Effector memory CD8-positive, alpha-beta T cell (primary cell): ENCODE measurements around the gene MUC5B.
"Not testable (repeated sequence)": the region's sequence is repeated elsewhere in the genome, so short reads cannot be mapped to it uniquely, and the experiment has no call there.

Experiments
- ATAC-seq: fragments of 150-1000 bp; cut with Tn5 transposase; replicated peaks from 2 replicates; pipeline ENCODE4 v1.10.0; 2021; ENCODE audit warnings: mild to moderate bottlenecking, moderate library complexity
- DNase-seq, 3 experiments: peaks; one replicate each; pipeline ENCODE4 v3.0.0; 2021
- H3K27ac Mint-ChIP-seq, 2 donors: one replicate each; pipeline ENCODE4 v1.8.0; 2022; ENCODE audit warnings: mild to moderate bottlenecking in 2 of 2, mixed read lengths in 2 of 2, moderate library complexity in 2 of 2
- H3K27me3 Mint-ChIP-seq, 2 donors: one replicate each; pipeline ENCODE4 v1.8.0; 2022; ENCODE audit warnings: mixed read lengths in 2 of 2
- H3K36me3 Mint-ChIP-seq: one replicate; pipeline ENCODE4 v1.8.0; 2022; ENCODE audit warnings: mild to moderate bottlenecking, moderate library complexity, mixed read lengths; ENCODE audit not compliant: insufficient read depth
- H3K4me1 Mint-ChIP-seq, 2 donors: one replicate each; pipeline ENCODE4 v1.8.0; 2022; ENCODE audit warnings: low read depth in 2 of 2, mixed read lengths in 2 of 2
- H3K4me3 Mint-ChIP-seq, 2 donors: one replicate each; pipeline ENCODE4 v1.8.0; 2022; ENCODE audit warnings: mild to moderate bottlenecking in 2 of 2, mixed read lengths in 2 of 2, moderate library complexity in 2 of 2
- H3K9me3 Mint-ChIP-seq, 2 donors: one replicate each; pipeline ENCODE4 v1.8.0; 2022; ENCODE audit warnings: mixed read lengths in 2 of 2

Gene MUC5B

GRCh38 chr11:1203505-1204271 is 19.2 kb upstream of the MUC5B start:
- no peak overlapping the region for H3K4me3 Mint-ChIP-seq
- no peaks in the 10 kb centered on the region for H3K9me3 Mint-ChIP-seq
- ATAC-seq (no peak), DNase-seq (no peak)
- no peaks in the 10 kb centered on the region for H3K36me3 Mint-ChIP-seq
- no peaks in the 10 kb centered on the region for H3K4me1 Mint-ChIP-seq
- H3K27ac Mint-ChIP-seq = no peak overlapping the region
- H3K27me3 Mint-ChIP-seq = peaks cover 0 to 9% of the 10 kb centered on the region in 2 donors

GRCh38 chr11:1204381-1205101 is 18.3 kb upstream of the MUC5B start:
- H3K36me3 Mint-ChIP-seq = no peaks in the 10 kb centered on the region
- H3K4me1 Mint-ChIP-seq = no peaks in the 10 kb centered on the region
- H3K27ac Mint-ChIP-seq = no peak overlapping the region
- no peak for DNase-seq
- no peak overlapping the region for H3K4me3 Mint-ChIP-seq
- no peaks in the 10 kb centered on the region for H3K9me3 Mint-ChIP-seq
- ATAC-seq = no peak
- H3K27me3 Mint-ChIP-seq = peaks cover 7 to 17% of the 10 kb centered on the region in 2 donors

GRCh38 chr11:1205121-1205986 is 17.5 kb upstream of the MUC5B start:
- H3K9me3 Mint-ChIP-seq = no peaks in the 10 kb centered on the region
- no peaks in the 10 kb centered on the region for H3K36me3 Mint-ChIP-seq
- no peak for DNase-seq
- ATAC-seq = no peak
- peaks cover 10 to 25% of the 10 kb centered on the region in 2 donors for H3K27me3 Mint-ChIP-seq
- peak overlapping the region in 1 of 2 donors; percentile 49 for H3K27ac Mint-ChIP-seq
- no peak overlapping the region for H3K4me3 Mint-ChIP-seq
- no peaks in the 10 kb centered on the region for H3K4me1 Mint-ChIP-seq

GRCh38 chr11:1205987-1206331 is 16.9 kb upstream of the MUC5B start:
- Mint-ChIP-seq H3K9me3 (no peaks in the 10 kb centered on the region), H3K4me1 (no peaks in the 10 kb centered on the region), H3K27me3 (peaks cover 10 to 32% of the 10 kb centered on the region in 2 donors), H3K27ac (no peak overlapping the region), H3K4me3 (no peak overlapping the region), H3K36me3 (no peaks in the 10 kb centered on the region)
- DNase-seq = no peak
- no peak for ATAC-seq

- Mint-ChIP-seq H3K4me1 (no peaks in the 10 kb centered on the region), H3K4me3 (no peak overlapping the region), H3K27me3 (peaks cover 15 to 38% of the 10 kb centered on the region in 2 donors), H3K27ac (no peak overlapping the region), H3K36me3 (no peaks in the 10 kb centered on the region), H3K9me3 (peaks cover under 1 to 6% of the 10 kb centered on the region in 2 donors)
- no peak for DNase-seq
- no peak for ATAC-seq
Observed at GRCh38 chr11:1206391-1207271, 16.2 kb upstream of the MUC5B start.

GRCh38 chr11:1207401-1208143 is 15.3 kb upstream of the MUC5B start:
- Mint-ChIP-seq H3K27me3 (peaks cover 17 to 41% of the 10 kb centered on the region in 2 donors), H3K4me3 (no peak overlapping the region), H3K4me1 (no peaks in the 10 kb centered on the region), H3K9me3 (peaks cover 4 to 7% of the 10 kb centered on the region in 2 donors), H3K27ac (no peak overlapping the region), H3K36me3 (no peaks in the 10 kb centered on the region)
- ATAC-seq (no peak), DNase-seq (no peak)

- H3K4me1 Mint-ChIP-seq = no peaks in the 10 kb centered on the region
- no peak for DNase-seq
- no peak overlapping the region for H3K4me3 Mint-ChIP-seq
- ATAC-seq = no peak
- H3K36me3 Mint-ChIP-seq = no peaks in the 10 kb centered on the region
- no peak overlapping the region for H3K27ac Mint-ChIP-seq
- peaks cover 4 to 7% of the 10 kb centered on the region in 2 donors for H3K9me3 Mint-ChIP-seq
- peaks cover 17 to 41% of the 10 kb centered on the region in 2 donors for H3K27me3 Mint-ChIP-seq
Observed at GRCh38 chr11:1208144-1208393, 14.8 kb upstream of the MUC5B start.

GRCh38 chr11:1208394-1209261 is 14.2 kb upstream of the MUC5B start:
- Mint-ChIP-seq H3K36me3 (no peaks in the 10 kb centered on the region), H3K27ac (no peak overlapping the region), H3K4me1 (no peaks in the 10 kb centered on the region), H3K27me3 (peaks cover 17 to 41% of the 10 kb centered on the region in 2 donors), H3K9me3 (peaks cover 4 to 7% of the 10 kb centered on the region in 2 donors), H3K4me3 (no peak overlapping the region)
- DNase-seq (no peak), ATAC-seq (no peak)

GRCh38 chr11:1209371-1210057 is 13.4 kb upstream of the MUC5B start:
- Mint-ChIP-seq H3K4me1 (no peaks in the 10 kb centered on the region), H3K27ac (no peak overlapping the region), H3K36me3 (no peaks in the 10 kb centered on the region), H3K27me3 (peaks cover 17 to 41% of the 10 kb centered on the region in 2 donors), H3K4me3 (no peak overlapping the region), H3K9me3 (peaks cover 4 to 7% of the 10 kb centered on the region in 2 donors)
- no peak for DNase-seq
- no peak for ATAC-seq

GRCh38 chr11:1211838-1212237 is 11.0 kb upstream of the MUC5B start:
- DNase-seq (no peak), ATAC-seq (no peak)
- Mint-ChIP-seq H3K9me3 (peaks cover 4 to 7% of the 10 kb centered on the region in 2 donors), H3K27ac (no peak overlapping the region), H3K27me3 (peaks cover 17 to 32% of the 10 kb centered on the region in 2 donors), H3K4me3 (no peak overlapping the region), H3K4me1 (no peaks in the 10 kb centered on the region), H3K36me3 (no peaks in the 10 kb centered on the region)

GRCh38 chr11:1215826-1216225 is 7.0 kb upstream of the MUC5B start:
- not testable (repeated sequence) for H3K36me3 Mint-ChIP-seq, ATAC-seq, H3K4me1 Mint-ChIP-seq, H3K27ac Mint-ChIP-seq, DNase-seq, H3K9me3 Mint-ChIP-seq, H3K4me3 Mint-ChIP-seq
- peaks cover 7 to 21% of the 10 kb centered on the region in 2 donors for H3K27me3 Mint-ChIP-seq
